Stomach (tissue), 9 donors: ENCODE data around the gene RASIP1. TPM values are rescaled to one million over a fixed set of nuclear protein-coding genes. Genes with fewer than 3 reads are reported as not detected.

ENCODE experiments used
- DNase-seq, 2 donors: peaks; one replicate each; pipeline versions ENCODE4 v3.0.0 to v3.0.0-alpha.2; 2013 to 2019
- H3K27ac ChIP-seq, 5 donors: fragments of 200-600 bp in 4 of 5; sonication (generic) in 4 of 5; one replicate each; pipeline ENCODE4 v1.5.1; 2013 to 2019; ENCODE audit warnings: mild to moderate bottlenecking in 1 of 5, moderate library complexity in 1 of 5
- H3K27me3 ChIP-seq, 3 donors: fragments of 200-600 bp; sonication (generic); one replicate each; pipeline ENCODE4 v1.5.1; 2017 to 2019; ENCODE audit warnings: mixed run types in 1 of 3
- H3K36me3 ChIP-seq, 4 donors: fragments of 200-600 bp; sonication (generic); 1 replicate in 3 of 4; 2 replicates in 1 of 4; pipeline ENCODE4 v1.5.1; 2016 to 2019
- H3K4me1 ChIP-seq, 4 donors: fragments of 200-600 bp; sonication (generic); one replicate each; pipeline ENCODE4 v1.5.1; 2016 to 2019
- H3K4me3 ChIP-seq, 4 donors: fragments of 200-600 bp; sonication (generic) in 3 of 4; one replicate each; pipeline ENCODE4 v1.5.1; 2016 to 2019; ENCODE audit warnings: mild to moderate bottlenecking in 1 of 4
- H3K9me3 ChIP-seq, 4 donors: fragments of 200-600 bp; sonication (generic); one replicate each; pipeline ENCODE4 v1.5.1; 2016 to 2019
- CTCF ChIP-seq, 7 experiments: fragments of 450-650 bp in 4 of 7; fragments of 200-600 bp in 3 of 7; sonication (generic) in 3 of 7; IDR thresholded peaks; one replicate each; pipeline ENCODE4 v1.5.1; 2016 to 2019; ENCODE audit warnings: antibody characterized with exemption in 7 of 7, control low read depth in 2 of 7, mild to moderate bottlenecking in 1 of 7
- EP300 ChIP-seq: sonication (generic); formaldehyde crosslinking; IDR thresholded peaks from one replicate; pipeline ENCODE4 v1.6.1; 2017; ENCODE audit warnings: antibody characterized with exemption
- POLR2A ChIP-seq, 4 donors: fragments of 450-650 bp; IDR thresholded peaks; one replicate each; pipeline ENCODE4 v1.6.1; 2016; ENCODE audit warnings: antibody characterized with exemption in 4 of 4, control low read depth in 2 of 4, mild to moderate bottlenecking in 1 of 4, moderate library complexity in 1 of 4
- POLR2AphosphoS5 ChIP-seq, 3 donors: sonication (generic); formaldehyde crosslinking; IDR thresholded peaks; one replicate each; pipeline ENCODE4 v1.6.1; 2016; ENCODE audit warnings: antibody characterized with exemption in 3 of 3
- WGBS, 5 donors: extraction: QIAGEN DNeasy Blood & Tissue Kit in 3 of 5; methylation state at CpG; one replicate each; pipeline versions ENCODE4 v1.1.5 to v1.1.7; 2013 to 2018; 5-methylcytosine and 5-hydroxymethylcytosine counted together
- intact Hi-C: fragments of 100-400 bp; cut with DNase I; formaldehyde crosslinking; loops from one replicate; pipeline ENCODE4 v1.15.1; 2023; ENCODE audit warnings: low total_unique reads
- polyA plus RNA-seq, 3 donors: library from polyadenylated mRNA; stranded (reverse); fragments of 200-250 nt; gene quantifications; one replicate each; pipeline ENCODE4 v1.2.3, GENCODE V29; 2013
- total RNA-seq, 5 donors: library from RNA; depleted of rRNA; stranded (reverse); fragments of >200 nt; gene quantifications; one replicate each; pipeline versions ENCODE4 v1.1.0 to v1.2.3, GENCODE V29; 2014 to 2016
- donor health status: healthy with polysubstance abuse.
- donor health status: Bipolar disorder and iron deficiency.
- donor health status: healthy.

The RASIP1 gene
- total and polyA plus RNA-seq, 8 donors = 4.7 to 44.9 (median 10.2) TPM

GRCh38 chr19:48716562-48717291 is 23.7 kb downstream of the RASIP1 start:
- intact Hi-C loops = no loop called here
- peak overlapping the region; percentile 32 to 39 (median 33) for H3K4me3 ChIP-seq
- peak overlapping the region; percentile 20 to 87 (median 83) for H3K27ac ChIP-seq
- 3 to 24% (median 13%) methylated on average over 16 to 24 of the region's 24 CpGs for WGBS, 5 donors
- peaks cover 44 to 82% (median 60%) of the 10 kb centered on the region in 4 donors for H3K4me1 ChIP-seq
- no peaks in the 10 kb centered on the region for H3K27me3 ChIP-seq
- no peaks in the 10 kb centered on the region for H3K9me3 ChIP-seq
- H3K36me3 ChIP-seq = no peaks in the 10 kb centered on the region
- TF ChIP-seq POLR2A (IDR thresholded peaks at IDR 0.05) = no peak
- no peak for TF ChIP-seq EP300
- no peak for TF ChIP-seq CTCF (IDR thresholded peaks at IDR 0.05)
- no peak for TF ChIP-seq POLR2AphosphoS5 (IDR thresholded peaks at IDR 0.05)
- DNase-seq = peak in 1 of 2 donors; percentile 91

- H3K27me3 ChIP-seq = no peaks in the 10 kb centered on the region
- H3K27ac ChIP-seq = peak overlapping the region; percentile 1 to 87 (median 83)
- peaks cover 0 to 6% (median 2%) of the 10 kb centered on the region in 4 donors for H3K9me3 ChIP-seq
- peaks cover 39 to 72% (median 57%) of the 10 kb centered on the region in 4 donors for H3K4me1 ChIP-seq
- intact Hi-C loops = no loop called here
- H3K36me3 ChIP-seq = no peaks in the 10 kb centered on the region
- H3K4me3 ChIP-seq = peak overlapping the region in 2 of 4 donors; percentile 15 to 61
- peak in 1 of 2 donors; percentile 57 for DNase-seq
- 40 to 61% (median 52%) methylated on average over 16 to 19 of the region's 19 CpGs for WGBS, 5 donors
- TF ChIP-seq POLR2A (IDR thresholded peaks at IDR 0.05) = no peak
- TF ChIP-seq CTCF (IDR thresholded peaks at IDR 0.05) = no peak
- no peak for TF ChIP-seq EP300
- no peak for TF ChIP-seq POLR2AphosphoS5 (IDR thresholded peaks at IDR 0.05)
Measured at GRCh38 chr19:48715681-48716171, 24.7 kb downstream of the RASIP1 start.

- peak overlapping the region; percentile 56 to 65 (median 62) for H3K4me3 ChIP-seq
- DNase-seq = peak in 1 of 2 donors; percentile 51
- H3K4me1 ChIP-seq = peaks cover 35 to 66% (median 53%) of the 10 kb centered on the region in 4 donors
- H3K27me3 ChIP-seq = no peaks in the 10 kb centered on the region
- intact Hi-C loops = no loop called here
- no peaks in the 10 kb centered on the region for H3K36me3 ChIP-seq
- peak overlapping the region; percentile 67 to 87 (median 83) for H3K27ac ChIP-seq
- H3K9me3 ChIP-seq = peaks cover 0 to 6% (median 2%) of the 10 kb centered on the region in 4 donors
- 32 to 57% (median 49%) methylated on average over 17 to 26 of the region's 26 CpGs for WGBS, 5 donors
- TF ChIP-seq CTCF (IDR thresholded peaks at IDR 0.05) = no peak
- TF ChIP-seq EP300 = no peak
- TF ChIP-seq POLR2AphosphoS5 (IDR thresholded peaks at IDR 0.05) = no peak
- no peak for TF ChIP-seq POLR2A (IDR thresholded peaks at IDR 0.05)
Measured at GRCh38 chr19:48714759-48715675, 25.4 kb downstream of the RASIP1 start.
